K562 (cell line): Measurements from ENCODE around the gene UBXN10. TPM values are rescaled to one million over a fixed set of nuclear protein-coding genes. Genes with fewer than 3 reads are reported as not detected.

Source experiments
- BRCA1 ChIP-seq, 2 experiments: fragments of 450-650 bp in 1 of 2; sonication (generic) in 1 of 2; formaldehyde crosslinking in 1 of 2; IDR thresholded peaks; 2 replicates each; pipeline versions ENCODE4 v1.5.0 to v1.6.1; 2017 to 2020; ENCODE audit warnings: mild to moderate bottlenecking in 1 of 2, missing genetic modification reagents in 1 of 2
- E2F5 ChIP-seq: sonication (generic); formaldehyde crosslinking; IDR thresholded peaks from 2 replicates; pipeline ENCODE4 v1.8.0; 2022; ENCODE audit warnings: mild to moderate bottlenecking, missing genetic modification reagents
- FOXJ2 ChIP-seq: fragments of 200-800 bp; sonication (Bioruptor generic); IDR thresholded peaks from 2 replicates; pipeline ENCODE4 v1.6.1; 2016; ENCODE audit warnings: missing genetic modification characterization, missing compliant biosample characterization
- FOXK1 ChIP-seq: sonication (generic); formaldehyde crosslinking; IDR thresholded peaks from 2 replicates; pipeline ENCODE4 v1.8.0; 2022; ENCODE audit warnings: missing genetic modification reagents, mild to moderate bottlenecking, borderline replicate concordance
- FOXK2 ChIP-seq, 2 experiments: fragments of 450-650 bp; IDR thresholded peaks in 1 of 2; conservative IDR thresholded peaks in 1 of 2; 2 replicates each; pipeline ENCODE4 v1.6.1; 2016; ENCODE audit warnings: low read depth in 2 of 2, mild to moderate bottlenecking in 1 of 2
- HNRNPL ChIP-seq: fragments of 200-400 bp; formaldehyde crosslinking; IDR thresholded peaks from 2 replicates; pipeline ENCODE4 v1.6.1; 2017; ENCODE audit warnings: low read depth, mild to moderate bottlenecking, low read length
- NFXL1 ChIP-seq: fragments of 450-650 bp; formaldehyde crosslinking; IDR thresholded peaks from 2 replicates; pipeline ENCODE4 v1.4.0; 2021; ENCODE audit warnings: mild to moderate bottlenecking
- NR2F6 ChIP-seq: fragments of 450-650 bp; formaldehyde crosslinking; IDR thresholded peaks from 2 replicates; pipeline ENCODE4 v1.4.0; 2020; ENCODE audit warnings: mild to moderate bottlenecking
- RBM25 ChIP-seq: fragments of 200-400 bp; formaldehyde crosslinking; IDR thresholded peaks from 2 replicates; pipeline ENCODE4 v1.6.1; 2018; ENCODE audit warnings: low read length, low read depth, moderate library complexity; ENCODE audit not compliant: severe bottlenecking
- SNRNP70 ChIP-seq: fragments of 200-400 bp; formaldehyde crosslinking; optimal IDR thresholded peaks from 2 replicates; pipeline ENCODE3; 2017; ENCODE audit warnings: low read depth, low read length
- TFE3 ChIP-seq: fragments of 450-650 bp; formaldehyde crosslinking; IDR thresholded peaks from 2 replicates; pipeline ENCODE4 v1.4.0; 2020; ENCODE audit warnings: mild to moderate bottlenecking, mixed read lengths
- TOE1 ChIP-seq, 2 experiments: fragments of 450-650 bp in 1 of 2; sonication (generic) in 1 of 2; formaldehyde crosslinking in 1 of 2; IDR thresholded peaks; 2 replicates each; pipeline versions ENCODE4 v1.7.1 to v1.8.0; 2016 to 2022; ENCODE audit warnings: borderline replicate concordance in 2 of 2, mild to moderate bottlenecking in 2 of 2, antibody characterized with exemption in 1 of 2, inconsistent platforms in 1 of 2, low read depth in 1 of 2, missing genetic modification reagents in 1 of 2, moderate library complexity in 1 of 2
- ZBTB40 ChIP-seq, 2 experiments: fragments of 450-650 bp in 1 of 2; sonication (generic) in 1 of 2; formaldehyde crosslinking in 1 of 2; IDR thresholded peaks; 2 replicates each; pipeline versions ENCODE4 v1.7.1 to v1.9.0; 2016 to 2022; ENCODE audit warnings: inconsistent platforms in 1 of 2, mild to moderate bottlenecking in 1 of 2, missing genetic modification reagents in 1 of 2
- ZNF77 ChIP-seq: fragments of 250-450 bp; sonication (Bioruptor Pico); IDR thresholded peaks from 2 replicates; pipeline ENCODE4 v1.5.0; 2020
- polyA plus RNA-seq, 8 experiments: library from polyadenylated mRNA; depleted of rRNA in 4 of 8; stranded (reverse) in 5 of 8; unstranded in 3 of 8; fragments of >200 nt; fragmentation: Nextera tagmentation in 2 of 8; fragmentation: Illumina TruSeq in 1 of 8; extraction: Ambion mirVana in 2 of 8; extraction: Trizol in 1 of 8; gene quantifications; 2 replicates each; pipeline versions ENCODE4 v1.2.1 to v1.2.3, GENCODE V29; 2011 to 2014; ENCODE audit warnings: inconsistent platforms in 1 of 8, missing spikeins in 1 of 8
- total RNA-seq, 7 experiments: library from RNA; depleted of rRNA in 6 of 7; stranded (reverse); fragments of >200 nt in 6 of 7; fragmentation: Illumina TruSeq in 2 of 7; extraction: Trizol in 2 of 7; gene quantifications; 2 replicates each; pipeline versions ENCODE4 v1.2.1 to v1.2.3, GENCODE V29; 2011 to 2021; ENCODE audit warnings: low replicate concordance in 1 of 7
- TF ChIP-seq, protein P1 (sequence below): IDR thresholded peaks from 2 replicates; pipeline ENCODE4 v1.6.1; 2011; ENCODE audit not compliant: insufficient read length; ENCODE audit errors: extremely low read depth

Gene UBXN10
- total and polyA plus RNA-seq, 9 of the 15 experiments (the other 6 are each of a cell fraction or from before 2014, with no cell fraction given), result 10.7 to 17.7 (median 13.6) TPM

DNA sequence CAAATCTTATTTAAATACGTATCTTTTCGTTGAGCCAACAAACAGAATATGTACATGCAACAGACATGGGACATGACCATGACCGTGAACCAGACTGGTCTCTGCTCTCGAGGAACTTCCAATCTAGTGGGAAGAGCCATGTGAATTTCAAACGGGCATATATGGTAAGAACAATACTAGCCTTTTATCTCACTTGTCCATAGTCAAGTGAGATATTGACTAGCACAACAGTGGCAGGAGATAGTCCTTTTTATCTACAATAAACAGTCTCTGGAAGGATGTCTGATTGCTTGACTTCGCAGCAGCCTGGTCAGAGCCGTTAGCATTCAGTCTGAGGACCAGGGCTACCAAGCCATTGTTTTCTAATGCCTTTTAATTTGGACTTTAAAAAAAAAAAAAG is 13.0 kb downstream of the UBXN10 start (continued):
- no peak for TF ChIP-seq ZBTB40 (IDR thresholded peaks at IDR 0.05)
- TF ChIP-seq ZBTB40 (CRISPR knock-in tag; IDR thresholded peaks at IDR 0.05), result no peak
- TF ChIP-seq HNRNPL, result no peak
- no peak for TF ChIP-seq E2F5
- no peak for TF ChIP-seq FOXK1
- no peak for TF ChIP-seq FOXJ2
- no peak for TF ChIP-seq BRCA1 (IDR thresholded peaks at IDR 0.05)
- no peak for TF ChIP-seq BRCA1 (CRISPR knock-in tag; IDR thresholded peaks at IDR 0.05)
- no peak for TF ChIP-seq ZNF77 (CRISPR knock-in tag)
- no peak for TF ChIP-seq SNRNP70
- peak; percentile 72 for TF ChIP-seq RBM25
- TF ChIP-seq NFXL1 (CRISPR knock-in tag), result no peak
- TF ChIP-seq FOXK2 (conservative IDR thresholded peaks at IDR 0.05 in 1 of 2, IDR thresholded peaks at IDR 0.05 in 1 of 2; ENCODE audit: low read depth in 2 of 2), result peak in 1 of 2 experiments; percentile 40; a peak in 3 of 4 replicates
- no peak for TF ChIP-seq TFE3 (CRISPR knock-in tag)
- TF ChIP-seq TOE1 (IDR thresholded peaks at IDR 0.05; ENCODE audit: borderline replicate concordance), result no peak
- no peak for TF ChIP-seq TOE1 (CRISPR knock-in tag; IDR thresholded peaks at IDR 0.05; ENCODE audit: borderline replicate concordance, low read depth)
- no peak for TF ChIP-seq NR2F6 (CRISPR knock-in tag)
- TF ChIP-seq, protein P1, sequence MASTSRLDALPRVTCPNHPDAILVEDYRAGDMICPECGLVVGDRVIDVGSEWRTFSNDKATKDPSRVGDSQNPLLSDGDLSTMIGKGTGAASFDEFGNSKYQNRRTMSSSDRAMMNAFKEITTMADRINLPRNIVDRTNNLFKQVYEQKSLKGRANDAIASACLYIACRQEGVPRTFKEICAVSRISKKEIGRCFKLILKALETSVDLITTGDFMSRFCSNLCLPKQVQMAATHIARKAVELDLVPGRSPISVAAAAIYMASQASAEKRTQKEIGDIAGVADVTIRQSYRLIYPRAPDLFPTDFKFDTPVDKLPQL, result no peak
